ENCODE results near the gene BORCS5. TPM values are rescaled to one million over a fixed set of nuclear protein-coding genes. Genes with fewer than 3 reads are reported as not detected.

BORCS5 gene
- total and polyA plus RNA-seq, 2 of the 4 experiments (the other 2 are of a cell fraction): 14.4 to 18.3 TPM

DNA sequence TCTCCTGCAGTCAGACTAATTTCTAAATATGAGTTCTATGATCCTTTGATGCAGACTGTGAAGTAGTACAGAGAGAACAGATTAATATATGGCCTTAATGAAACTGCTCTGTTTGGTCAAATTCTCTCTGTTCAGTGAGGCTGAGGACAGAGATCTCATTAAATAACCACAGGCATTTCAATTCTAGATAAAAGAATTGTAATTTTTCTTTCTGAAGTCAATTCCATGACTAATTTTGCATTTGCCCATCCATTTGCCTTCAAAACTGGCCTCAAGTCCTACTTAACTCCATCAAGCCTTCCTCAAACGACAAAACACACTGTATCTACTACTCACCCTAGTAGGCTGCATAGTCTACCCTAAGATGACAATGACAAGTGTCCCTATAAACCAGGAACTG, 138.7 kb downstream of the BORCS5 start:
- dilution Hi-C loops (cut with HindIII; ENCODE audit: low sequenced_read_pairs, unreplicated experiment): no loop called here
- DNase-seq: no peak

More for the DNA sequence above, 138.7 kb downstream of the BORCS5 start:
- peaks cover 12 to 16% of the 10 kb centered on the region in 2 experiments; a peak in 3 of 4 replicates for H3K79me1 ChIP-seq (ENCODE audit: low read depth in 1 of 2, low read length in 2 of 2)
- TF ChIP-seq BHLHE40 (IDR thresholded peaks at IDR 0.05; ENCODE audit: low read depth, low read length): no peak
- no peak for TF ChIP-seq NFE2L2 (IDR thresholded peaks at IDR 0.05; ENCODE audit: low read depth, low read length)
- TF ChIP-seq MAFK (IDR thresholded peaks at IDR 0.05; ENCODE audit: low read depth, low read length): no peak
- TF ChIP-seq RFX5 (IDR thresholded peaks at IDR 0.05; ENCODE audit: low read depth, low read length): no peak
- TF ChIP-seq SMC3 (IDR thresholded peaks at IDR 0.05; ENCODE audit: low read depth, low read length): no peak
- TF ChIP-seq MXI1 (IDR thresholded peaks at IDR 0.05; ENCODE audit: borderline replicate concordance, low read depth, low read length): no peak
- TF ChIP-seq, protein P1, sequence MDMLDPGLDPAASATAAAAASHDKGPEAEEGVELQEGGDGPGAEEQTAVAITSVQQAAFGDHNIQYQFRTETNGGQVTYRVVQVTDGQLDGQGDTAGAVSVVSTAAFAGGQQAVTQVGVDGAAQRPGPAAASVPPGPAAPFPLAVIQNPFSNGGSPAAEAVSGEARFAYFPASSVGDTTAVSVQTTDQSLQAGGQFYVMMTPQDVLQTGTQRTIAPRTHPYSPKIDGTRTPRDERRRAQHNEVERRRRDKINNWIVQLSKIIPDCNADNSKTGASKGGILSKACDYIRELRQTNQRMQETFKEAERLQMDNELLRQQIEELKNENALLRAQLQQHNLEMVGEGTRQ (IDR thresholded peaks at IDR 0.05; ENCODE audit: low read depth, low read length): no peak
- TF ChIP-seq, protein P2, sequence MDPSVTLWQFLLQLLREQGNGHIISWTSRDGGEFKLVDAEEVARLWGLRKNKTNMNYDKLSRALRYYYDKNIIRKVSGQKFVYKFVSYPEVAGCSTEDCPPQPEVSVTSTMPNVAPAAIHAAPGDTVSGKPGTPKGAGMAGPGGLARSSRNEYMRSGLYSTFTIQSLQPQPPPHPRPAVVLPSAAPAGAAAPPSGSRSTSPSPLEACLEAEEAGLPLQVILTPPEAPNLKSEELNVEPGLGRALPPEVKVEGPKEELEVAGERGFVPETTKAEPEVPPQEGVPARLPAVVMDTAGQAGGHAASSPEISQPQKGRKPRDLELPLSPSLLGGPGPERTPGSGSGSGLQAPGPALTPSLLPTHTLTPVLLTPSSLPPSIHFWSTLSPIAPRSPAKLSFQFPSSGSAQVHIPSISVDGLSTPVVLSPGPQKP (IDR thresholded peaks at IDR 0.05; ENCODE audit: borderline replicate concordance, low read depth, low read length): no peak
- TF ChIP-seq, protein P3, sequence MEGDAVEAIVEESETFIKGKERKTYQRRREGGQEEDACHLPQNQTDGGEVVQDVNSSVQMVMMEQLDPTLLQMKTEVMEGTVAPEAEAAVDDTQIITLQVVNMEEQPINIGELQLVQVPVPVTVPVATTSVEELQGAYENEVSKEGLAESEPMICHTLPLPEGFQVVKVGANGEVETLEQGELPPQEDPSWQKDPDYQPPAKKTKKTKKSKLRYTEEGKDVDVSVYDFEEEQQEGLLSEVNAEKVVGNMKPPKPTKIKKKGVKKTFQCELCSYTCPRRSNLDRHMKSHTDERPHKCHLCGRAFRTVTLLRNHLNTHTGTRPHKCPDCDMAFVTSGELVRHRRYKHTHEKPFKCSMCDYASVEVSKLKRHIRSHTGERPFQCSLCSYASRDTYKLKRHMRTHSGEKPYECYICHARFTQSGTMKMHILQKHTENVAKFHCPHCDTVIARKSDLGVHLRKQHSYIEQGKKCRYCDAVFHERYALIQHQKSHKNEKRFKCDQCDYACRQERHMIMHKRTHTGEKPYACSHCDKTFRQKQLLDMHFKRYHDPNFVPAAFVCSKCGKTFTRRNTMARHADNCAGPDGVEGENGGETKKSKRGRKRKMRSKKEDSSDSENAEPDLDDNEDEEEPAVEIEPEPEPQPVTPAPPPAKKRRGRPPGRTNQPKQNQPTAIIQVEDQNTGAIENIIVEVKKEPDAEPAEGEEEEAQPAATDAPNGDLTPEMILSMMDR (conservative IDR thresholded peaks at IDR 0.05; ENCODE audit: low read depth, low read length): no peak
- no peak for TF ChIP-seq CEBPB (IDR thresholded peaks at IDR 0.05; ENCODE audit: low read depth, low read length)
- no peak for TF ChIP-seq RCOR1 (IDR thresholded peaks at IDR 0.05; ENCODE audit: insufficient replicate concordance, low read length)
- TF ChIP-seq POLR2A (IDR thresholded peaks at IDR 0.05; ENCODE audit: low read depth, low read length): no peak
- in situ Hi-C loops (cut with MboI; ENCODE audit: low sequenced_read_pairs): no loop called here
- H3K36me3 ChIP-seq (ENCODE audit: control insufficient read depth, insufficient read depth, low read length): peaks cover 2% of the 10 kb centered on the region; the same call in 1 of the 2 replicates
- ATAC-seq (ENCODE audit: low read depth): no peak
- no peak overlapping the region for H3K23ac ChIP-seq (ENCODE audit: low read depth, low read length)
- H3K4me1 ChIP-seq (ENCODE audit: control insufficient read depth, insufficient read depth, low read length): no peaks in the 10 kb centered on the region
- no peak overlapping the region for H2AFZ ChIP-seq (replicated peaks; ENCODE audit: low read length, poor library complexity)
- H3K4ac ChIP-seq (ENCODE audit: low read depth, low read length): no peak overlapping the region
- H3K9me1 ChIP-seq (ENCODE audit: insufficient read depth, low read length): peaks cover 3% of the 10 kb centered on the region; the same call in 1 of the 2 replicates
- no peak overlapping the region for H3K27ac ChIP-seq (ENCODE audit: insufficient read depth, low read length)
- H3K14ac ChIP-seq (replicated peaks; ENCODE audit: low read depth, low read length): no peak overlapping the region; the same call in 1 of the 2 replicates
- H3K9ac ChIP-seq (ENCODE audit: low read depth, low read length): no peak overlapping the region
- CTCF ChIA-PET: no interaction called here
- no TSS peak for BruUV-seq (replicated peaks)
- POLR2A ChIA-PET (ENCODE audit: unreplicated experiment): no interaction called here
- H3K27me3 ChIP-seq (ENCODE audit: control insufficient read depth, insufficient read depth, low read length): no peaks in the 10 kb centered on the region
- WGBS, 2 experiments (ENCODE audit: extremely low coverage in 2 of 2, insufficient read length in 1 of 2): no CpG with 5 or more reads among the region's 1 CpG
- H3K56ac ChIP-seq (ENCODE audit: extremely low read depth, insufficient read depth, low read length): no peak overlapping the region
- no peak overlapping the region for H4K8ac ChIP-seq (ENCODE audit: low read depth in 2 of 2, low read length in 2 of 2)
- no peak overlapping the region for H2BK15ac ChIP-seq (ENCODE audit: low read depth, low read length)
- no peak overlapping the region for H4K91ac ChIP-seq (ENCODE audit: insufficient read depth, low read depth, low read length)
- no peak overlapping the region for H4K5ac ChIP-seq (ENCODE audit: low read depth, low read length)
- no peak overlapping the region for H2BK120ac ChIP-seq (ENCODE audit: low read depth, low read length)
- intact Hi-C loops (cut with micrococcal nuclease): no loop called here
- H3K4me3 ChIP-seq (ENCODE audit: insufficient read depth, low read depth, low read length): no peak overlapping the region
- H2BK5ac ChIP-seq (ENCODE audit: low read depth, low read length, poor library complexity, severe bottlenecking): no peak overlapping the region
- H3K18ac ChIP-seq (ENCODE audit: low read depth, low read length): no peak overlapping the region
- H4K20me1 ChIP-seq (ENCODE audit: insufficient read depth, low read length): no peaks in the 10 kb centered on the region
- no peak overlapping the region for H2BK20ac ChIP-seq (ENCODE audit: low read depth, low read length)
- H3K4me2 ChIP-seq (ENCODE audit: low read depth, low read length): no peak overlapping the region
- no peak overlapping the region for H2AK5ac ChIP-seq (ENCODE audit: low read depth, low read length)
- no peak overlapping the region for H2AK9ac ChIP-seq (replicated peaks; ENCODE audit: low read depth, low read length, poor library complexity)
- no peaks in the 10 kb centered on the region for H3K9me3 ChIP-seq (ENCODE audit: control insufficient read depth, insufficient read depth, low read length)

Data from IMR-90 (cell line).